ENCODE measurements around the gene SHQ1.
A peak's percentile ranks its signal among the peaks of the same experiment; 100 is the strongest.
"Not testable (repeated sequence)": the region's sequence is repeated elsewhere in the genome, so short reads cannot be mapped to it uniquely, and the experiment has no call there.

The SHQ1 gene

GRCh38 chr3:72738752-72739530, 109.3 kb downstream of the SHQ1 start:
- Histone ChIP-seq H3K4me1 (ENCODE audit: control insufficient read depth, insufficient read depth, low read length) (peaks cover under 1% of the 10 kb centered on the region), H3K9me3 (ENCODE audit: control insufficient read depth, low read length) (no peaks in the 10 kb centered on the region), H3K36me3 (ENCODE audit: control insufficient read depth, insufficient read depth, low read length) (no peaks in the 10 kb centered on the region), H3K27me3 (ENCODE audit: control insufficient read depth, insufficient read depth, low read length, poor library complexity, severe bottlenecking) (peaks cover 27% of the 10 kb centered on the region), H3K27ac (ENCODE audit: insufficient read depth, low read depth, low read length, poor library complexity, severe bottlenecking) (no peak overlapping the region), H3K4me3 (ENCODE audit: insufficient read depth, low read depth, low read length) (peak overlapping the region; percentile 42)
- WGBS, 2 experiments = 11 to 12% methylated on average over 53 of the region's 53 CpGs

- H3K27me3 ChIP-seq (ENCODE audit: control insufficient read depth, insufficient read depth, low read length, poor library complexity, severe bottlenecking) = peaks cover 22% of the 10 kb centered on the region
- WGBS, 2 experiments = 88 to 100% methylated on average over 1 of the region's 4 CpGs
- not testable (repeated sequence) for H3K4me3 ChIP-seq (ENCODE audit: insufficient read depth, low read depth, low read length); H3K36me3 ChIP-seq (ENCODE audit: control insufficient read depth, insufficient read depth, low read length); H3K9me3 ChIP-seq (ENCODE audit: control insufficient read depth, low read length); H3K4me1 ChIP-seq (ENCODE audit: control insufficient read depth, insufficient read depth, low read length); H3K27ac ChIP-seq (ENCODE audit: insufficient read depth, low read depth, low read length, poor library complexity, severe bottlenecking)
These were observed 113.2 kb downstream of the SHQ1 start for GRCh38 chr3:72735072-72735471.

- Histone ChIP-seq H3K4me1 (ENCODE audit: control insufficient read depth, insufficient read depth, low read length) (peaks cover 4% of the 10 kb centered on the region), H3K36me3 (ENCODE audit: control insufficient read depth, insufficient read depth, low read length) (no peaks in the 10 kb centered on the region), H3K27me3 (ENCODE audit: control insufficient read depth, insufficient read depth, low read length, poor library complexity, severe bottlenecking) (peaks cover 8% of the 10 kb centered on the region), H3K4me3 (ENCODE audit: insufficient read depth, low read depth, low read length) (no peak overlapping the region), H3K27ac (ENCODE audit: insufficient read depth, low read depth, low read length, poor library complexity, severe bottlenecking) (no peak overlapping the region), H3K9me3 (ENCODE audit: control insufficient read depth, low read length) (no peaks in the 10 kb centered on the region)
- 91 to 93% methylated on average over 3 of the region's 3 CpGs for WGBS, 2 experiments
These were observed 114.6 kb downstream of the SHQ1 start for GRCh38 chr3:72733676-72734075.

GRCh38 chr3:72732666-72733345, 115.4 kb downstream of the SHQ1 start:
- H3K27me3 ChIP-seq (ENCODE audit: control insufficient read depth, insufficient read depth, low read length, poor library complexity, severe bottlenecking); H3K9me3 ChIP-seq (ENCODE audit: control insufficient read depth, low read length); H3K4me3 ChIP-seq (ENCODE audit: insufficient read depth, low read depth, low read length); H3K27ac ChIP-seq (ENCODE audit: insufficient read depth, low read depth, low read length, poor library complexity, severe bottlenecking); H3K36me3 ChIP-seq (ENCODE audit: control insufficient read depth, insufficient read depth, low read length): not testable (repeated sequence)
- peaks cover 12% of the 10 kb centered on the region for H3K4me1 ChIP-seq (ENCODE audit: control insufficient read depth, insufficient read depth, low read length)
- 92 to 96% methylated on average over 3 to 4 of the region's 6 CpGs for WGBS, 2 experiments

- peaks cover 12% of the 10 kb centered on the region for H3K4me1 ChIP-seq (ENCODE audit: control insufficient read depth, insufficient read depth, low read length)
- H3K36me3 ChIP-seq (ENCODE audit: control insufficient read depth, insufficient read depth, low read length) = no peaks in the 10 kb centered on the region
- H3K4me3 ChIP-seq (ENCODE audit: insufficient read depth, low read depth, low read length) = no peak overlapping the region
- H3K27me3 ChIP-seq (ENCODE audit: control insufficient read depth, insufficient read depth, low read length, poor library complexity, severe bottlenecking) = no peaks in the 10 kb centered on the region
- no peaks in the 10 kb centered on the region for H3K9me3 ChIP-seq (ENCODE audit: control insufficient read depth, low read length)
- H3K27ac ChIP-seq (ENCODE audit: insufficient read depth, low read depth, low read length, poor library complexity, severe bottlenecking) = no peak overlapping the region
- WGBS, 2 experiments = 77% methylated on average over 16 of the region's 16 CpGs
These were observed 119.2 kb downstream of the SHQ1 start for GRCh38 chr3:72728958-72729467.

- H3K27ac ChIP-seq (ENCODE audit: insufficient read depth, low read depth, low read length, poor library complexity, severe bottlenecking) = no peak overlapping the region
- H3K4me1 ChIP-seq (ENCODE audit: control insufficient read depth, insufficient read depth, low read length) = peaks cover 12% of the 10 kb centered on the region
- 89 to 95% methylated on average over 6 of the region's 6 CpGs for WGBS, 2 experiments
- H3K27me3 ChIP-seq (ENCODE audit: control insufficient read depth, insufficient read depth, low read length, poor library complexity, severe bottlenecking) = no peaks in the 10 kb centered on the region
- no peaks in the 10 kb centered on the region for H3K36me3 ChIP-seq (ENCODE audit: control insufficient read depth, insufficient read depth, low read length)
- H3K9me3 ChIP-seq (ENCODE audit: control insufficient read depth, low read length) = no peaks in the 10 kb centered on the region
- H3K4me3 ChIP-seq (ENCODE audit: insufficient read depth, low read depth, low read length) = no peak overlapping the region
These were observed 119.8 kb downstream of the SHQ1 start for GRCh38 chr3:72728329-72728889.

GRCh38 chr3:72727726-72728125, 120.5 kb downstream of the SHQ1 start:
- no peaks in the 10 kb centered on the region for H3K9me3 ChIP-seq (ENCODE audit: control insufficient read depth, low read length)
- WGBS, 2 experiments = 94 to 96% methylated on average over 7 of the region's 7 CpGs
- H3K4me1 ChIP-seq (ENCODE audit: control insufficient read depth, insufficient read depth, low read length) = peaks cover 12% of the 10 kb centered on the region
- no peak overlapping the region for H3K4me3 ChIP-seq (ENCODE audit: insufficient read depth, low read depth, low read length)
- H3K27ac ChIP-seq (ENCODE audit: insufficient read depth, low read depth, low read length, poor library complexity, severe bottlenecking) = no peak overlapping the region
- no peaks in the 10 kb centered on the region for H3K27me3 ChIP-seq (ENCODE audit: control insufficient read depth, insufficient read depth, low read length, poor library complexity, severe bottlenecking)
- H3K36me3 ChIP-seq (ENCODE audit: control insufficient read depth, insufficient read depth, low read length) = no peaks in the 10 kb centered on the region

- H3K36me3 ChIP-seq (ENCODE audit: control insufficient read depth, insufficient read depth, low read length) = no peaks in the 10 kb centered on the region
- no peaks in the 10 kb centered on the region for H3K27me3 ChIP-seq (ENCODE audit: control insufficient read depth, insufficient read depth, low read length, poor library complexity, severe bottlenecking)
- H3K4me3 ChIP-seq (ENCODE audit: insufficient read depth, low read depth, low read length) = no peak overlapping the region
- H3K4me1 ChIP-seq (ENCODE audit: control insufficient read depth, insufficient read depth, low read length) = peaks cover 12% of the 10 kb centered on the region
- no peak overlapping the region for H3K27ac ChIP-seq (ENCODE audit: insufficient read depth, low read depth, low read length, poor library complexity, severe bottlenecking)
- H3K9me3 ChIP-seq (ENCODE audit: control insufficient read depth, low read length) = no peaks in the 10 kb centered on the region
- WGBS, 2 experiments = 86 to 89% methylated on average over 6 of the region's 6 CpGs
These were observed 121.1 kb downstream of the SHQ1 start for GRCh38 chr3:72727172-72727571.

GRCh38 chr3:72725229-72725628, 123.0 kb downstream of the SHQ1 start:
- H3K9me3 ChIP-seq (ENCODE audit: control insufficient read depth, low read length) = no peaks in the 10 kb centered on the region
- H3K27me3 ChIP-seq (ENCODE audit: control insufficient read depth, insufficient read depth, low read length, poor library complexity, severe bottlenecking) = no peaks in the 10 kb centered on the region
- no peak overlapping the region for H3K4me3 ChIP-seq (ENCODE audit: insufficient read depth, low read depth, low read length)
- H3K4me1 ChIP-seq (ENCODE audit: control insufficient read depth, insufficient read depth, low read length) = peaks cover 17% of the 10 kb centered on the region
- no peaks in the 10 kb centered on the region for H3K36me3 ChIP-seq (ENCODE audit: control insufficient read depth, insufficient read depth, low read length)
- H3K27ac ChIP-seq (ENCODE audit: insufficient read depth, low read depth, low read length, poor library complexity, severe bottlenecking) = no peak overlapping the region
- WGBS, 2 experiments = 91 to 95% methylated on average over 6 of the region's 6 CpGs

GRCh38 chr3:72724070-72724469, 124.2 kb downstream of the SHQ1 start:
- Histone ChIP-seq H3K36me3 (ENCODE audit: control insufficient read depth, insufficient read depth, low read length) (no peaks in the 10 kb centered on the region), H3K4me1 (ENCODE audit: control insufficient read depth, insufficient read depth, low read length) (peaks cover 19% of the 10 kb centered on the region), H3K4me3 (ENCODE audit: insufficient read depth, low read depth, low read length) (no peak overlapping the region), H3K27ac (ENCODE audit: insufficient read depth, low read depth, low read length, poor library complexity, severe bottlenecking) (no peak overlapping the region), H3K9me3 (ENCODE audit: control insufficient read depth, low read length) (no peaks in the 10 kb centered on the region), H3K27me3 (ENCODE audit: control insufficient read depth, insufficient read depth, low read length, poor library complexity, severe bottlenecking) (no peaks in the 10 kb centered on the region)
- 93 to 94% methylated on average over 10 of the region's 10 CpGs for WGBS, 2 experiments

All from ectodermal cell (in vitro differentiated cells).